Breast epithelium (tissue), 4 donors: ENCODE data around the gene C3. TPM values are rescaled to one million over a fixed set of nuclear protein-coding genes. Genes with fewer than 3 reads are reported as not detected.
"Not testable (repeated sequence)": the region's sequence is repeated elsewhere in the genome, so short reads cannot be mapped to it uniquely, and the experiment has no call there.

Source experiments
- DNase-seq, 2 donors: peaks; one replicate each; pipeline ENCODE4 v3.0.0-alpha.2; 2019; ENCODE audit warnings: low spot score in 2 of 2
- H3K27ac ChIP-seq, 2 donors: fragments of 200-600 bp; sonication (generic) in 1 of 2; one replicate each; pipeline ENCODE4 v1.5.1; 2016 to 2019; ENCODE audit warnings: mild to moderate bottlenecking in 1 of 2
- H3K27me3 ChIP-seq, 2 donors: fragments of 200-600 bp; sonication (generic) in 1 of 2; one replicate each; pipeline versions ENCODE4 v1.5.1 to v1.6.0; 2017 to 2019; ENCODE audit warnings: control low read depth in 1 of 2, mild to moderate bottlenecking in 1 of 2
- H3K36me3 ChIP-seq: fragments of 200-600 bp; one replicate; pipeline ENCODE4 v1.5.1; 2019
- H3K4me1 ChIP-seq, 2 donors: fragments of 200-600 bp; sonication (generic); one replicate each; pipeline ENCODE4 v1.5.1; 2016 to 2019; ENCODE audit warnings: control low read depth in 1 of 2
- H3K4me3 ChIP-seq, 3 donors: fragments of 200-600 bp; sonication (generic); 1 replicate in 2 of 3; 2 replicates in 1 of 3; pipeline ENCODE4 v1.5.1; 2016 to 2019; ENCODE audit warnings: mild to moderate bottlenecking in 3 of 3, moderate library complexity in 2 of 3
- H3K9me3 ChIP-seq, 2 donors: fragments of 200-600 bp; sonication (generic) in 1 of 2; one replicate each; pipeline ENCODE4 v1.5.1; 2016 to 2019; ENCODE audit warnings: control low read depth in 1 of 2
- CTCF ChIP-seq, 3 donors: fragments of 450-650 bp; IDR thresholded peaks; one replicate each; pipeline ENCODE4 v1.5.1; 2016 to 2017; ENCODE audit warnings: antibody characterized with exemption in 3 of 3, mild to moderate bottlenecking in 3 of 3, moderate library complexity in 3 of 3
- POLR2A ChIP-seq: fragments of 450-650 bp; IDR thresholded peaks from one replicate; pipeline ENCODE4 v1.6.1; 2016; ENCODE audit warnings: antibody characterized with exemption, mild to moderate bottlenecking, moderate library complexity
- POLR2AphosphoS5 ChIP-seq, 3 donors: sonication (generic); formaldehyde crosslinking; IDR thresholded peaks; one replicate each; pipeline ENCODE4 v1.6.1; 2017; ENCODE audit warnings: antibody characterized with exemption in 3 of 3
- intact Hi-C: fragments of 100-400 bp; cut with DNase I; formaldehyde crosslinking; loops from one replicate; pipeline ENCODE4 v1.15.1; 2023; ENCODE audit warnings: low total_unique reads
- total RNA-seq, 3 donors: library from RNA; depleted of rRNA; stranded (reverse); fragments of >200 nt; gene quantifications; one replicate each; pipeline ENCODE4 v1.1.0, GENCODE V29; 2016

Gene C3
- total RNA-seq, 3 donors from 2014 or later, result 856 to 1,298 (median 1,115) TPM

GRCh38 chr19:6767081-6767356 is 46.6 kb upstream of the C3 start:
- peak in 2 of 3 donors; percentile 8 to 44 for TF ChIP-seq POLR2AphosphoS5 (IDR thresholded peaks at IDR 0.05)
- TF ChIP-seq CTCF (IDR thresholded peaks at IDR 0.05), result no peak
- DNase-seq, result no peak
- intact Hi-C loops, result no loop called here
- H3K4me1 ChIP-seq, result no peaks in the 10 kb centered on the region
- no peaks in the 10 kb centered on the region for H3K9me3 ChIP-seq
- H3K36me3 ChIP-seq, result no peaks in the 10 kb centered on the region
- peak overlapping the region; percentile 82 to 96 for H3K27ac ChIP-seq
- H3K27me3 ChIP-seq, result no peaks in the 10 kb centered on the region
- H3K4me3 ChIP-seq, result peak overlapping the region; percentile 17 to 76 (median 55)

- DNase-seq, result no peak
- H3K27me3 ChIP-seq, result no peaks in the 10 kb centered on the region
- intact Hi-C loops, result no loop called here
- TF ChIP-seq CTCF (IDR thresholded peaks at IDR 0.05), result no peak
- no peak for TF ChIP-seq POLR2AphosphoS5 (IDR thresholded peaks at IDR 0.05)
- no peak for TF ChIP-seq POLR2A
- H3K4me3 ChIP-seq, result peak overlapping the region in 2 of 3 donors; percentile 55 to 76
- H3K9me3 ChIP-seq, result no peaks in the 10 kb centered on the region
- H3K4me1 ChIP-seq, result no peaks in the 10 kb centered on the region
- no peaks in the 10 kb centered on the region for H3K36me3 ChIP-seq
- peak overlapping the region; percentile 82 to 96 for H3K27ac ChIP-seq
These were observed 46.1 kb upstream of the C3 start for GRCh38 chr19:6766357-6767080.

GRCh38 chr19:6765738-6766356 is 45.4 kb upstream of the C3 start:
- TF ChIP-seq POLR2A (no peak), CTCF (IDR thresholded peaks at IDR 0.05) (no peak), POLR2AphosphoS5 (IDR thresholded peaks at IDR 0.05) (peak; percentile 18 to 92 (median 71))
- H3K4me3 ChIP-seq, result peak overlapping the region in 2 of 3 donors; percentile 55 to 76
- DNase-seq, result peak; percentile 95 to 97
- no peaks in the 10 kb centered on the region for H3K9me3 ChIP-seq
- H3K27me3 ChIP-seq, result no peaks in the 10 kb centered on the region
- no peaks in the 10 kb centered on the region for H3K4me1 ChIP-seq
- H3K36me3 ChIP-seq, result no peaks in the 10 kb centered on the region
- H3K27ac ChIP-seq, result peak overlapping the region; percentile 82 to 96
- intact Hi-C loops, result no loop called here

DNA sequence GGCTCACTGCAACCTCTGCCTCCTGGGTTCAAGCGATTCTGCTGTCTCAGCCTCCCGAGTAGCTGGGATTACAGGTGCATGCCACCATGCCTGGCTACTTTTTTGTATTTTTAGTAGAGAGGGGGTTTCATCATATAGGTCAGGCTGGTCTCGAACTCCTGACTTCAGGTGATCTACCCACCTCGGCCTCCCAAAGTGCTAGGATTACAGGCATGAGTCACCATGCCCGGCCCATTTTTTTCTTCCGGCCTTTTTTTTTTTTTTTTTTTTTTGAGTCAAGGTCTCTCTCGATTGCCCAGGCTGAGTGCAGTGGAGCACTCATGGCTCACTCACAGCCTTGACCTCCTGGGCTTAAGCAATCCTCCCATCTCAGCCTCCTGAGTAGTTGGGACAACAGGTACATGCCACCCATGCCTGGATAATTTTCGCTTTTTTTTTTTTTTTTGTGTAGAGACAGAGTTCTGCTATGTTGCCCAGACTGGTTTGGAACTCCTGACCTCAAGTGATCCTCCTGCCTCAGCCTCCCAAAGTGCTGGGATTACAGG is 41.9 kb upstream of the C3 start:
- H3K4me3 ChIP-seq, H3K27ac ChIP-seq, H3K36me3 ChIP-seq, H3K4me1 ChIP-seq, H3K9me3 ChIP-seq, H3K27me3 ChIP-seq, DNase-seq, intact Hi-C loops: not testable (repeated sequence)

DNA sequence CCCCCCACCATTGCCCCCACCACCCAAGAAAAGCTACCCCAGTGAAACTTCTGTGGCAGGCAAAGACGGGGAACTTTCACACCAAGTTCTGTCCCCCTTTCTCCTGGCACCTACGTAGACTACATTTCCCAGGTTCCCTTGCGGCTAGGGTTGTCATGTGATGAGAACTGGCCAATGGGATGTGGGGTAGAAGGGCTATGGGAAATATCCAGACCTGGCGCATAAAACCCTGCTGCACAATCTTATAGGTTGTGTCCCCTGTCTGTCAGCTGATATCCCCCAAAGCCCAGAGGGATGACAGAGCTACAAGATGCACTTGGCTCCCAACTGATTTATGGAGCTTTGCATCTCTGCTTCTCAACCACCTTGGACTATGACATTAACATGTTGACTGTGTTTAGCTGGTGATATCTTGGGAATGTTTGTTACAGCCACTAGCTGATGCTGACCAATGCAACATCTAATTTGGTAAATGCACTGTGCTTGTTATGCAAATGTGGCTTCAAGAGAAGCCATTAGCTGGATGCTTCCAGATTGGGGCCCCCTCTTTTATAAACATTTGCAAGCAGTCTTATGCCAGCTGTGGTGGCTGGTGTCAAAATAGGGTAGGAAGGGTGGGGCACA is 40.7 kb upstream of the C3 start:
- intact Hi-C loops, result no loop called here
- no peak for DNase-seq
- Histone ChIP-seq H3K9me3 (no peaks in the 10 kb centered on the region), H3K36me3 (no peaks in the 10 kb centered on the region), H3K27me3 (no peaks in the 10 kb centered on the region), H3K4me3 (no peak overlapping the region), H3K27ac (no peak overlapping the region), H3K4me1 (no peaks in the 10 kb centered on the region)
- TF ChIP-seq POLR2AphosphoS5 (IDR thresholded peaks at IDR 0.05), result no peak
- no peak for TF ChIP-seq CTCF (IDR thresholded peaks at IDR 0.05)
- no peak for TF ChIP-seq POLR2A
